K562 (cell line): ENCODE measurements around the gene ZNF385D. TPM values are rescaled to one million over a fixed set of nuclear protein-coding genes. Genes with fewer than 3 reads are reported as not detected.

ENCODE experiments used
- ATF7 ChIP-seq: fragments of 450-650 bp; IDR thresholded peaks from 2 replicates; pipeline ENCODE4 v1.7.1; 2014; ENCODE audit warnings: mild to moderate bottlenecking, moderate library complexity
- CBFA2T3 ChIP-seq: fragments of 450-650 bp; IDR thresholded peaks from 2 replicates; pipeline ENCODE4 v1.6.1; 2017
- DDX20 ChIP-seq: fragments of 450-650 bp; IDR thresholded peaks from 2 replicates; pipeline ENCODE4 v1.6.1; 2016; ENCODE audit warnings: missing genetic modification characterization, low read depth, mild to moderate bottlenecking, missing compliant biosample characterization, moderate library complexity
- DLX4 ChIP-seq: fragments of 250-450 bp; sonication (Bioruptor Pico); IDR thresholded peaks from 2 replicates; pipeline ENCODE4 v1.6.1; 2021; ENCODE audit warnings: mild to moderate bottlenecking
- DMBX1 ChIP-seq: fragments of 250-450 bp; sonication (Bioruptor Pico); IDR thresholded peaks from 2 replicates; pipeline ENCODE4 v1.8.0; 2022; ENCODE audit warnings: inconsistent platforms, mild to moderate bottlenecking, moderate library complexity, borderline replicate concordance
- E2F4 ChIP-seq: sonication (generic); formaldehyde crosslinking; IDR thresholded peaks from 2 replicates; pipeline ENCODE4 v1.8.0; 2022; ENCODE audit warnings: mild to moderate bottlenecking, low read depth, missing genetic modification reagents
- GATAD2B ChIP-seq: fragments of 450-650 bp; IDR thresholded peaks from 2 replicates; pipeline ENCODE4 v1.6.1; 2017; ENCODE audit warnings: mild to moderate bottlenecking, borderline replicate concordance
- HINFP ChIP-seq: fragments of 450-650 bp; conservative IDR thresholded peaks from 2 replicates; pipeline ENCODE4 v1.6.1; 2016; ENCODE audit warnings: missing genetic modification characterization, low read depth, mild to moderate bottlenecking, control low read depth, missing compliant biosample characterization
- HMBOX1 ChIP-seq: sonication (generic); IDR thresholded peaks from 2 replicates; pipeline ENCODE4 v1.6.1; 2016
- HOXB6 ChIP-seq: fragments of 250-450 bp; sonication (Bioruptor Pico); IDR thresholded peaks from 2 replicates; pipeline ENCODE4 v1.5.1; 2022; ENCODE audit warnings: mild to moderate bottlenecking, borderline replicate concordance
- KLF16 ChIP-seq: IDR thresholded peaks from 2 replicates; pipeline ENCODE4 v1.6.1; 2016; ENCODE audit warnings: antibody characterized with exemption
- MAZ ChIP-seq, 2 experiments: fragments of 450-650 bp in 1 of 2; sonication (generic) in 1 of 2; formaldehyde crosslinking; IDR thresholded peaks in 1 of 2; conservative IDR thresholded peaks in 1 of 2; 2 replicates each; pipeline versions ENCODE4 v1.4.0 to v1.5.0; 2020; ENCODE audit warnings: mild to moderate bottlenecking in 1 of 2, missing genetic modification reagents in 1 of 2
- MEF2D ChIP-seq: conservative IDR thresholded peaks from 2 replicates; pipeline ENCODE4 v1.6.1; 2016; ENCODE audit warnings: low read depth, missing genetic modification characterization, missing compliant biosample characterization
- NFYB ChIP-seq: IDR thresholded peaks from 2 replicates; pipeline ENCODE4 v1.6.1; 2011; ENCODE audit warnings: mild to moderate bottlenecking, moderate library complexity; ENCODE audit not compliant: insufficient read length; ENCODE audit errors: extremely low read depth
- PYGO2 ChIP-seq: fragments of 450-650 bp; IDR thresholded peaks from 2 replicates; pipeline ENCODE4 v1.6.1; 2016; ENCODE audit warnings: mild to moderate bottlenecking, missing genetic modification characterization, moderate library complexity, missing compliant biosample characterization
- TCF3 ChIP-seq: sonication (generic); formaldehyde crosslinking; IDR thresholded peaks from 2 replicates; pipeline ENCODE4 v1.4.0; 2020; ENCODE audit warnings: mild to moderate bottlenecking, missing genetic modification reagents
- TCFL5 ChIP-seq: fragments of 250-450 bp; sonication (Bioruptor Pico); conservative IDR thresholded peaks from 2 replicates; pipeline ENCODE4 v1.6.1; 2021; ENCODE audit warnings: mild to moderate bottlenecking, moderate library complexity, matching md5 sums
- TSC22D4 ChIP-seq: fragments of 450-650 bp; IDR thresholded peaks from 2 replicates; pipeline ENCODE4 v1.6.1; 2016; ENCODE audit warnings: missing genetic modification characterization, missing biosample characterization, control low read depth
- ZBTB12 ChIP-seq: fragments of 250-450 bp; sonication (Bioruptor Pico); IDR thresholded peaks from 2 replicates; pipeline ENCODE4 v1.4.0; 2020
- ZFP91 ChIP-seq: sonication (generic); formaldehyde crosslinking; IDR thresholded peaks from 2 replicates; pipeline ENCODE4 v1.8.0; 2022; ENCODE audit warnings: mild to moderate bottlenecking, missing genetic modification reagents
- ZFPM2 ChIP-seq: fragments of 250-450 bp; sonication (Bioruptor Pico); IDR thresholded peaks from 2 replicates; pipeline ENCODE4 v1.5.1; 2022; ENCODE audit warnings: mild to moderate bottlenecking
- ZKSCAN1 ChIP-seq: fragments of 150-350 bp; IDR thresholded peaks from 2 replicates; pipeline ENCODE4 v1.6.1; 2016; ENCODE audit warnings: low read depth, low read length
- ZNF134 ChIP-seq: fragments of 250-450 bp; sonication (Bioruptor Pico); conservative IDR thresholded peaks from 2 replicates; pipeline ENCODE4 v1.4.0; 2020
- ZNF282 ChIP-seq: sonication (generic); formaldehyde crosslinking; IDR thresholded peaks from 2 replicates; pipeline ENCODE4 v1.8.1; 2023; ENCODE audit warnings: missing genetic modification reagents
- polyA plus RNA-seq, 8 experiments: library from polyadenylated mRNA; depleted of rRNA in 4 of 8; stranded (reverse) in 5 of 8; unstranded in 3 of 8; fragments of >200 nt; fragmentation: Nextera tagmentation in 2 of 8; fragmentation: Illumina TruSeq in 1 of 8; extraction: Ambion mirVana in 2 of 8; extraction: Trizol in 1 of 8; gene quantifications; 2 replicates each; pipeline versions ENCODE4 v1.2.1 to v1.2.3, GENCODE V29; 2011 to 2014; ENCODE audit warnings: inconsistent platforms in 1 of 8, missing spikeins in 1 of 8
- total RNA-seq, 7 experiments: library from RNA; depleted of rRNA in 6 of 7; stranded (reverse); fragments of >200 nt in 6 of 7; fragmentation: Illumina TruSeq in 2 of 7; extraction: Trizol in 2 of 7; gene quantifications; 2 replicates each; pipeline versions ENCODE4 v1.2.1 to v1.2.3, GENCODE V29; 2011 to 2021; ENCODE audit warnings: low replicate concordance in 1 of 7

Gene ZNF385D
- total and polyA plus RNA-seq, 9 of the 15 experiments (the other 6 are each of a cell fraction or from before 2014, with no cell fraction given), result 0.14 to 1.7 (median 0.51) TPM

GRCh38 chr3:21515417-21515816 is 235.6 kb downstream of the ZNF385D start (continued):
- peak; percentile 68; the same call in 1 of the 2 replicates for TF ChIP-seq HINFP (tag)
- TF ChIP-seq ATF7, result no peak
- peak; percentile 91 for TF ChIP-seq DDX20 (tag)
- no peak for TF ChIP-seq GATAD2B
- no peak for TF ChIP-seq TCF3
- no peak for TF ChIP-seq NFYB
- peak; percentile 76 for TF ChIP-seq ZBTB12 (CRISPR knock-in tag)
- no peak for TF ChIP-seq ZNF282
- peak; percentile 89 for TF ChIP-seq TCFL5
- TF ChIP-seq KLF16, result no peak
- no peak for TF ChIP-seq ZFPM2 (CRISPR knock-in tag)
- TF ChIP-seq DMBX1 (CRISPR knock-in tag), result peak; percentile 88
- no peak for TF ChIP-seq DLX4 (CRISPR knock-in tag)
- no peak for TF ChIP-seq HOXB6 (CRISPR knock-in tag)
- peak; percentile 69; the same call in 1 of the 2 replicates for TF ChIP-seq MEF2D (tag)
- no peak for TF ChIP-seq PYGO2
- TF ChIP-seq HMBOX1, result no peak
- TF ChIP-seq ZFP91 (CRISPR knock-in tag), result no peak
- TF ChIP-seq MAZ (CRISPR knock-in tag; conservative IDR thresholded peaks at IDR 0.05 in 1 of 2, IDR thresholded peaks at IDR 0.05 in 1 of 2), result no peak
- no peak for TF ChIP-seq TSC22D4 (tag)
- 0 out of 2 replicates have a peak, but pooled peaks have one; percentile 55 for TF ChIP-seq ZNF134 (CRISPR knock-in tag)
- no peak for TF ChIP-seq CBFA2T3
- TF ChIP-seq ZKSCAN1, result no peak
- TF ChIP-seq E2F4 (CRISPR knock-in tag), result no peak
